Measurements from ENCODE around the gene MYO5B. TPM values are rescaled to one million over a fixed set of nuclear protein-coding genes. Genes with fewer than 3 reads are reported as not detected.

Gene MYO5B
- total RNA-seq, 6 experiments from 2014 or later: 0.17 to 0.28 TPM; not detected in 4

- Mint-ChIP-seq H3K9me3 (no peaks in the 10 kb centered on the region), H3K4me1 (ENCODE audit: low read depth) (no peaks in the 10 kb centered on the region), H3K27ac (no peak overlapping the region), H3K36me3 (ENCODE audit: low read depth) (no peaks in the 10 kb centered on the region), H3K27me3 (ENCODE audit: insufficient read depth) (peaks cover 12% of the 10 kb centered on the region), H3K4me3 (no peak overlapping the region)
- TF ChIP-seq CTCF (IDR thresholded peaks at IDR 0.05): no peak
- DNase-seq: no peak
These were observed 5.0 kb upstream of the MYO5B start for GRCh38 chr18:50199921-50200320.

- no peaks in the 10 kb centered on the region for H3K4me1 Mint-ChIP-seq (ENCODE audit: low read depth)
- peaks cover 12% of the 10 kb centered on the region for H3K27me3 Mint-ChIP-seq (ENCODE audit: insufficient read depth)
- no peaks in the 10 kb centered on the region for H3K9me3 Mint-ChIP-seq
- no peak overlapping the region for H3K27ac Mint-ChIP-seq
- no peaks in the 10 kb centered on the region for H3K36me3 Mint-ChIP-seq (ENCODE audit: low read depth)
- no peak for TF ChIP-seq CTCF (IDR thresholded peaks at IDR 0.05)
- no peak for DNase-seq
- H3K4me3 Mint-ChIP-seq: no peak overlapping the region
These were observed 4.5 kb upstream of the MYO5B start for GRCh38 chr18:50199346-50199855.

GRCh38 chr18:50196261-50196660 lies 1.3 kb upstream of the MYO5B start:
- Mint-ChIP-seq H3K27me3 (ENCODE audit: insufficient read depth) (peaks cover 19% of the 10 kb centered on the region), H3K4me1 (ENCODE audit: low read depth) (no peaks in the 10 kb centered on the region), H3K4me3 (no peak overlapping the region), H3K27ac (no peak overlapping the region), H3K9me3 (no peaks in the 10 kb centered on the region), H3K36me3 (ENCODE audit: low read depth) (no peaks in the 10 kb centered on the region)
- no peak for DNase-seq
- no peak for TF ChIP-seq CTCF (IDR thresholded peaks at IDR 0.05)

GRCh38 chr18:50195689-50196088 lies 742 bp upstream of the MYO5B start:
- no peak overlapping the region for H3K4me3 Mint-ChIP-seq
- peaks cover 19% of the 10 kb centered on the region for H3K27me3 Mint-ChIP-seq (ENCODE audit: insufficient read depth)
- H3K9me3 Mint-ChIP-seq: no peaks in the 10 kb centered on the region
- H3K4me1 Mint-ChIP-seq (ENCODE audit: low read depth): no peaks in the 10 kb centered on the region
- no peaks in the 10 kb centered on the region for H3K36me3 Mint-ChIP-seq (ENCODE audit: low read depth)
- no peak for DNase-seq
- no peak for TF ChIP-seq CTCF (IDR thresholded peaks at IDR 0.05)
- H3K27ac Mint-ChIP-seq: no peak overlapping the region

- no peak for TF ChIP-seq CTCF (IDR thresholded peaks at IDR 0.05)
- Mint-ChIP-seq H3K4me3 (no peak overlapping the region), H3K9me3 (no peaks in the 10 kb centered on the region), H3K36me3 (ENCODE audit: low read depth) (no peaks in the 10 kb centered on the region), H3K27ac (no peak overlapping the region), H3K4me1 (ENCODE audit: low read depth) (no peaks in the 10 kb centered on the region), H3K27me3 (ENCODE audit: insufficient read depth) (peaks cover 14% of the 10 kb centered on the region)
- DNase-seq: no peak
These were observed 934 bp downstream of the MYO5B start for GRCh38 chr18:50193796-50194630.

Data from HFFc6 (cell line).